A549 (cell line): ENCODE measurements around the gene PRKG1. TPM values are rescaled to one million over a fixed set of nuclear protein-coding genes. Genes with fewer than 3 reads are reported as not detected.
"Not testable (repeated sequence)": the region's sequence is repeated elsewhere in the genome, so short reads cannot be mapped to it uniquely, and the experiment has no call there.

Experiments
- ATAC-seq, 2 experiments: fragments of 200-7000 bp in 1 of 2; fragments of >200 bp in 1 of 2; cut with Nextera tagmentation in 1 of 2; cut with Tn5 transposase in 1 of 2; 3 replicates each; pipeline versions ENCODE4 v1.8.0 to v1.9.1; 2018 to 2020; ENCODE audit warnings: mild to moderate bottlenecking in 1 of 2, moderate library complexity in 1 of 2
- CTCF ChIA-PET: fragments of 300-600 bp; sonication (Branson Sonifier 250); formaldehyde crosslinking; extraction: SDS; loops from one replicate; lab custom pipeline; 2021; ENCODE audit warnings: antibody characterized with exemption, inconsistent platforms; lab: Yijun Ruan, JAX
- POLR2A ChIA-PET: fragments of 350-600 bp; formaldehyde crosslinking; extraction: SDS; loops from one replicate; lab custom pipeline; 2021; ENCODE audit warnings: antibody characterized with exemption, inconsistent platforms; lab: Yijun Ruan, JAX
- DNase-seq, 2 experiments: peaks; one replicate each; pipeline versions ENCODE4 v3.0.0 to v3.0.0-alpha.2; 2011 to 2016; ENCODE audit warnings: low read depth in 1 of 2, low spot score in 1 of 2
- FAIRE-seq: peaks from 2 replicates; lab custom pipeline; 2011; peaks lifted over from hg19 to GRCh38; lab: Jason Lieb, UNC
- H3K27ac ChIP-seq, 2 experiments: fragments of >200 bp; sonication (Bioruptor Twin); formaldehyde crosslinking; 3 replicates each; pipeline ENCODE4 v1.5.1; 2016 to 2017
- H3K4me1 ChIP-seq: fragments of >200 bp; sonication (Bioruptor Twin); formaldehyde crosslinking; 3 replicates; pipeline ENCODE4 v1.6.1; 2016
- H3K4me2 ChIP-seq: fragments of >200 bp; sonication (Bioruptor Twin); formaldehyde crosslinking; 3 replicates; pipeline ENCODE4 v1.6.1; 2016
- H3K4me3 ChIP-seq: fragments of >200 bp; sonication (Bioruptor Twin); formaldehyde crosslinking; 3 replicates; pipeline ENCODE4 v1.5.1; 2016
- H3K9me3 ChIP-seq: fragments of >200 bp; sonication (Bioruptor Twin); formaldehyde crosslinking; 3 replicates; pipeline ENCODE4 v1.6.1; 2016
- BHLHE40 ChIP-seq: IDR thresholded peaks from 2 replicates; pipeline ENCODE4 v1.6.1; 2012; ENCODE audit warnings: low read depth, low read length, inconsistent platforms
- CBX2 ChIP-seq: fragments of 200-600 bp; sonication (generic); IDR thresholded peaks from 2 replicates; pipeline ENCODE4 v1.6.1; 2016; ENCODE audit warnings: low read depth, mild to moderate bottlenecking, borderline replicate concordance
- CHD4 ChIP-seq: fragments of 200-600 bp; sonication (generic); IDR thresholded peaks from 2 replicates; pipeline ENCODE4 v1.6.1; 2016; ENCODE audit warnings: antibody characterized with exemption, mild to moderate bottlenecking, borderline replicate concordance
- CTCF ChIP-seq: fragments of >200 bp; sonication (Bioruptor Twin); formaldehyde crosslinking; IDR thresholded peaks from 3 replicates; pipeline ENCODE4 v1.5.1; 2016
- E2F6 ChIP-seq: IDR thresholded peaks from 2 replicates; pipeline ENCODE4 v1.6.1; 2012; ENCODE audit warnings: low read depth, borderline replicate concordance
- EHF ChIP-seq: fragments of 250-450 bp; sonication (Bioruptor Pico); IDR thresholded peaks from 2 replicates; pipeline ENCODE4 v1.5.0; 2020; ENCODE audit warnings: mild to moderate bottlenecking
- GATA3 ChIP-seq: IDR thresholded peaks from 2 replicates; pipeline ENCODE4 v1.6.1; 2012; ENCODE audit warnings: borderline replicate concordance
- HDAC2 ChIP-seq: fragments of 200-600 bp; sonication (generic); IDR thresholded peaks from 2 replicates; pipeline ENCODE4 v1.6.1; 2016
- HEYL ChIP-seq: fragments of 250-450 bp; sonication (Bioruptor Pico); IDR thresholded peaks from 2 replicates; pipeline ENCODE4 v1.8.0; 2021; ENCODE audit warnings: mild to moderate bottlenecking, moderate library complexity
- JUN ChIP-seq, 2 experiments: fragments of >200 bp; sonication (Bioruptor Twin); formaldehyde crosslinking; IDR thresholded peaks; 2 replicates in 1 of 2; 3 replicates in 1 of 2; pipeline ENCODE4 v1.6.1; 2016 to 2017
- KDM1A ChIP-seq: fragments of 200-600 bp; sonication (generic); IDR thresholded peaks from 2 replicates; pipeline ENCODE4 v1.6.1; 2016; ENCODE audit warnings: low read depth, mild to moderate bottlenecking
- MAX ChIP-seq: IDR thresholded peaks from 2 replicates; pipeline ENCODE4 v1.6.1; 2012
- NFE2L2 ChIP-seq: fragments of 150-350 bp; conservative IDR thresholded peaks from 2 replicates; pipeline ENCODE4 v1.6.1; 2014; ENCODE audit warnings: low read length
- NPAS2 ChIP-seq: fragments of 250-450 bp; sonication (Bioruptor Pico); IDR thresholded peaks from 2 replicates; pipeline ENCODE4 v1.8.0; 2022; ENCODE audit warnings: mild to moderate bottlenecking, moderate library complexity, borderline replicate concordance
- PBX3 ChIP-seq: IDR thresholded peaks from 2 replicates; pipeline ENCODE4 v1.6.1; 2012
- POLR2A ChIP-seq: IDR thresholded peaks from 2 replicates; pipeline ENCODE4 v1.6.1; 2012; ENCODE audit warnings: mild to moderate bottlenecking, low read length
- RARB ChIP-seq: fragments of 250-450 bp; sonication (Bioruptor Pico); IDR thresholded peaks from 2 replicates; pipeline ENCODE4 v1.8.0; 2021; ENCODE audit warnings: mild to moderate bottlenecking, moderate library complexity
- RNF2 ChIP-seq: fragments of 200-600 bp; sonication (generic); IDR thresholded peaks from 2 replicates; pipeline ENCODE4 v1.6.1; 2016; ENCODE audit warnings: low read depth, mild to moderate bottlenecking, antibody characterized with exemption, moderate library complexity, borderline replicate concordance
- SMC3 ChIP-seq: fragments of >200 bp; sonication (Bioruptor Twin); formaldehyde crosslinking; IDR thresholded peaks from 3 replicates; pipeline ENCODE4 v1.6.1; 2018; ENCODE audit warnings: inconsistent platforms
- ZC3H11A ChIP-seq: fragments of 450-650 bp; IDR thresholded peaks from 2 replicates; pipeline ENCODE4 v1.6.1; 2014; ENCODE audit warnings: antibody characterized with exemption, mild to moderate bottlenecking
- WGBS: methylation state at CpG from one replicate; pipeline ENCODE4 v1.1.6; 2017; ENCODE audit errors: missing lambda C conversion rate; 5-methylcytosine and 5-hydroxymethylcytosine counted together
- polyA plus RNA-seq, 4 experiments: library from polyadenylated mRNA; depleted of rRNA in 3 of 4; stranded (reverse); fragments of >200 nt; fragmentation: RNase III in 1 of 4; extraction: RNeasy Plus Mini Kit Qiagen cat#74134 plus additional on column Dnase treatment in 1 of 4; gene quantifications; 2 replicates in 3 of 4; 3 replicates in 1 of 4; pipeline ENCODE4 v1.2.3, GENCODE V29; 2011 to 2017

PRKG1 gene
- polyA plus RNA-seq, 2 of the 4 experiments (the other 2 are of a cell fraction) = not detected

- H3K9me3 ChIP-seq = no peaks in the 10 kb centered on the region
- H3K4me3 ChIP-seq = no peak overlapping the region
- H3K27ac ChIP-seq = no peak overlapping the region
- H3K4me2 ChIP-seq = no peak overlapping the region
- TF ChIP-seq POLR2A = no peak
- no peak for TF ChIP-seq PBX3
- no peak for TF ChIP-seq E2F6
- TF ChIP-seq JUN (IDR thresholded peaks at IDR 0.05) = no peak
- TF ChIP-seq NPAS2 (CRISPR knock-in tag) = no peak
- TF ChIP-seq RARB (CRISPR knock-in tag) = no peak
- no peaks in the 10 kb centered on the region for H3K4me1 ChIP-seq
- ATAC-seq = no peak
- no peak for DNase-seq
- ChIA-PET CTCF (interaction anchor here (0.6 kb wide), 1 partner anchor 14 kb away, joined by 3 read pairs; no protein-coding TSS in a partner anchor), POLR2A (no interaction called here)
- no peak for FAIRE-seq
These were observed 957.5 kb downstream of the PRKG1 start for GRCh38 chr10:52031771-52032170.

GRCh38 chr10:52032681-52033629 lies 958.7 kb downstream of the PRKG1 start:
- Histone ChIP-seq H3K4me3 (no peak overlapping the region), H3K4me2 (no peak overlapping the region), H3K4me1 (no peaks in the 10 kb centered on the region)
- no peak for ATAC-seq
- 29% methylated on average over 6 of the region's 6 CpGs for WGBS
- ChIA-PET CTCF (no interaction called here), POLR2A (no interaction called here)
- FAIRE-seq = no peak
- no peak for DNase-seq
- no peak for TF ChIP-seq ZC3H11A
- no peak for TF ChIP-seq MAX
- no peak for TF ChIP-seq JUN (IDR thresholded peaks at IDR 0.05)
- no peak for TF ChIP-seq CBX2
- no peak for TF ChIP-seq CTCF
- TF ChIP-seq RARB (CRISPR knock-in tag) = no peak
- no peak for TF ChIP-seq NPAS2 (CRISPR knock-in tag)
- no peak for TF ChIP-seq HEYL
- no peak for TF ChIP-seq CHD4
- TF ChIP-seq, all 56 proteins: peak for 0
- H3K9me3 ChIP-seq = no peaks in the 10 kb centered on the region
- H3K27ac ChIP-seq = no peak overlapping the region

- CTCF ChIA-PET, ATAC-seq, FAIRE-seq, H3K4me3 ChIP-seq, DNase-seq, H3K4me1 ChIP-seq, POLR2A ChIA-PET, H3K9me3 ChIP-seq, H3K27ac ChIP-seq, H3K4me2 ChIP-seq: not testable (repeated sequence)
- WGBS = 57% methylated on average over 15 of the region's 15 CpGs
These were observed 964.9 kb downstream of the PRKG1 start for GRCh38 chr10:52039002-52039793.

GRCh38 chr10:52040486-52040885 lies 966.2 kb downstream of the PRKG1 start:
- FAIRE-seq (no peak), ATAC-seq (no peak), DNase-seq (no peak)
- Histone ChIP-seq H3K9me3 (no peaks in the 10 kb centered on the region), H3K27ac (no peak overlapping the region), H3K4me2 (no peak overlapping the region), H3K4me3 (no peak overlapping the region), H3K4me1 (no peaks in the 10 kb centered on the region)
- ChIA-PET POLR2A (no interaction called here), CTCF (interaction anchor here (0.6 kb wide), 1 partner anchor 262 kb away, joined by 3 read pairs; no protein-coding TSS in a partner anchor)
- WGBS = 50% methylated on average over 2 of the region's 2 CpGs
- TF ChIP-seq GATA3 = no peak
- no peak for TF ChIP-seq EHF (CRISPR knock-in tag)
- TF ChIP-seq RNF2 = no peak
- TF ChIP-seq HDAC2 = no peak
- no peak for TF ChIP-seq NFE2L2
- TF ChIP-seq KDM1A = no peak
- TF ChIP-seq BHLHE40 = no peak
- no peak for TF ChIP-seq SMC3
